Esophagus squamous epithelium (tissue), 5 donors: Measurements from ENCODE around the gene FAS. TPM values are rescaled to one million over a fixed set of nuclear protein-coding genes. Genes with fewer than 3 reads are reported as not detected.
A peak's percentile ranks its signal among the peaks of the same experiment; 100 is the strongest.

Experiments
- DNase-seq: peaks from one replicate; lab custom pipeline; 2025; lab: John Stamatoyannopoulos, UW
- H3K27ac ChIP-seq, 4 donors: fragments of 200-600 bp; sonication (generic); one replicate each; pipeline ENCODE4 v1.5.1; 2016 to 2019; ENCODE audit warnings: mild to moderate bottlenecking in 1 of 4
- H3K27me3 ChIP-seq, 4 donors: fragments of 200-600 bp; sonication (generic); 1 replicate in 3 of 4; 2 replicates in 1 of 4; pipeline versions ENCODE4 v1.5.1 to v1.6.0; 2017 to 2021; ENCODE audit warnings: antibody characterized with exemption in 1 of 4
- H3K36me3 ChIP-seq, 3 donors: fragments of 200-600 bp; sonication (generic); one replicate each; pipeline ENCODE4 v1.5.1; 2016 to 2019
- H3K4me1 ChIP-seq, 3 donors: fragments of 200-600 bp; sonication (generic); one replicate each; pipeline ENCODE4 v1.5.1; 2017 to 2019
- H3K4me3 ChIP-seq, 4 donors: fragments of 200-600 bp; sonication (generic); 1 replicate in 3 of 4; 2 replicates in 1 of 4; pipeline ENCODE4 v1.5.1; 2016 to 2019; ENCODE audit warnings: mild to moderate bottlenecking in 2 of 4, moderate library complexity in 1 of 4
- H3K9me3 ChIP-seq, 3 donors: fragments of 200-600 bp; sonication (generic); one replicate each; pipeline ENCODE4 v1.5.1; 2016 to 2019
- POLR2A ChIP-seq, 4 donors: fragments of 450-650 bp; IDR thresholded peaks; one replicate each; pipeline ENCODE4 v1.6.1; 2017; ENCODE audit warnings: antibody characterized with exemption in 4 of 4, mild to moderate bottlenecking in 4 of 4, moderate library complexity in 3 of 4
- WGBS, 2 donors: methylation state at CpG; one replicate each; pipeline ENCODE4 v1.1.5; 2018; 5-methylcytosine and 5-hydroxymethylcytosine counted together
- intact Hi-C: fragments of 100-400 bp; cut with DNase I; formaldehyde crosslinking; loops from one replicate; pipeline ENCODE4 v1.15.0; 2022
- total RNA-seq, 4 donors: library from RNA; depleted of rRNA; stranded (reverse); fragments of >200 nt; gene quantifications; one replicate each; pipeline ENCODE4 v1.1.0, GENCODE V29; 2016
- TF ChIP-seq, protein P1 (sequence below), 6 experiments: fragments of 450-650 bp in 4 of 6; fragments of 200-600 bp in 2 of 6; sonication (generic) in 2 of 6; IDR thresholded peaks; one replicate each; pipeline ENCODE4 v1.5.1; 2016 to 2019; ENCODE audit warnings: antibody characterized with exemption in 6 of 6, mild to moderate bottlenecking in 4 of 6, moderate library complexity in 4 of 6
- donor health status: DM: yes; HTN: yes; CAD: no.

Gene FAS
- total RNA-seq, 4 donors from 2014 or later, result 14.9 to 33.6 (median 19.4) TPM

DNA sequence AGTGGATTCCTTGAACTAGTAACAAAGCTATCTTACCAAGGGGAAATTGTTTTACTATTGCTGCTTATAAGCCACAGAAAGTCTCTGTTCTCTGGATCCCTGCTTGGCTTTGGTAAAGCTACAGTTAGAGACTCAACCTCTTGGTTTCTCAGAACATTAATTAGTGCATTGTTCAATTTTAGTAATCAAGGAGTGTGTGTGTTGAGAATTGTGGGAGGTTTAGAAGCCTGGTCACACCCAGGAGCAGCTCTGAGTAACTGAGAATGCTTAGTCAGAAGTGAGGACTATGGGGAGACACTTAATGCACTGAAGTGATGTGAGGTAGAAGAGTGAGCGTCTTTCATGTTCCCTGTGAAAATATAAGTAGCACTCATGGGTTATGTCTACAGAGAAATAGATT is 29.8 kb upstream of the FAS start:
- Histone ChIP-seq H3K36me3 (no peaks in the 10 kb centered on the region), H3K27me3 (no peaks in the 10 kb centered on the region), H3K4me3 (no peak overlapping the region), H3K4me1 (peaks cover 0 to 10% (median 0%) of the 10 kb centered on the region in 3 donors), H3K9me3 (no peaks in the 10 kb centered on the region), H3K27ac (peak overlapping the region in 1 of 4 donors; percentile 51)
- 89 to 90% methylated on average over 1 of the region's 1 CpG for WGBS, 2 donors
- TF ChIP-seq, protein P1, sequence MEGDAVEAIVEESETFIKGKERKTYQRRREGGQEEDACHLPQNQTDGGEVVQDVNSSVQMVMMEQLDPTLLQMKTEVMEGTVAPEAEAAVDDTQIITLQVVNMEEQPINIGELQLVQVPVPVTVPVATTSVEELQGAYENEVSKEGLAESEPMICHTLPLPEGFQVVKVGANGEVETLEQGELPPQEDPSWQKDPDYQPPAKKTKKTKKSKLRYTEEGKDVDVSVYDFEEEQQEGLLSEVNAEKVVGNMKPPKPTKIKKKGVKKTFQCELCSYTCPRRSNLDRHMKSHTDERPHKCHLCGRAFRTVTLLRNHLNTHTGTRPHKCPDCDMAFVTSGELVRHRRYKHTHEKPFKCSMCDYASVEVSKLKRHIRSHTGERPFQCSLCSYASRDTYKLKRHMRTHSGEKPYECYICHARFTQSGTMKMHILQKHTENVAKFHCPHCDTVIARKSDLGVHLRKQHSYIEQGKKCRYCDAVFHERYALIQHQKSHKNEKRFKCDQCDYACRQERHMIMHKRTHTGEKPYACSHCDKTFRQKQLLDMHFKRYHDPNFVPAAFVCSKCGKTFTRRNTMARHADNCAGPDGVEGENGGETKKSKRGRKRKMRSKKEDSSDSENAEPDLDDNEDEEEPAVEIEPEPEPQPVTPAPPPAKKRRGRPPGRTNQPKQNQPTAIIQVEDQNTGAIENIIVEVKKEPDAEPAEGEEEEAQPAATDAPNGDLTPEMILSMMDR (IDR thresholded peaks at IDR 0.05), result no peak
- no peak for TF ChIP-seq POLR2A (IDR thresholded peaks at IDR 0.05)
- DNase-seq, result no peak
- intact Hi-C loops, result no loop called here

DNA sequence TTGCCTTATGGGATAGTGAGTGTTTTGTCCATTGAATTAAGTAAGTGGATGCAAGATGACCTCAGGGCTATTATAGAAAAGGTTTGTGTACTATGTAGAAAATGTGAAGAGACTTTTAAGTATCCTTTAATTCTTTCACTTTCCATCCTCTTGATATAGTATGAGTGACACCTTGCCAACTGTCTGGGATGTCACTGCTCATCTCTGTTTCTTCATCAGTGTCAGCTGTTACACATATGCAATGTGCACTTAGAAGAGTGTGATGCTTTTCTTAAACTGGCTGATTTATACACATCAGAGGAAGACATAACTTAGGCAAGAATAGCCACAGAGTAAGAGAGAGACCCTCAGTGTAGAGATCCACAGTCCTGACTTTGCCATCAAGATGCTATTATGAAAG is 29.3 kb upstream of the FAS start:
- DNase-seq, result no peak
- Histone ChIP-seq H3K4me1 (peaks cover 0 to 11% (median 0%) of the 10 kb centered on the region in 3 donors), H3K36me3 (no peaks in the 10 kb centered on the region), H3K27ac (no peak overlapping the region), H3K27me3 (no peaks in the 10 kb centered on the region), H3K4me3 (no peak overlapping the region), H3K9me3 (no peaks in the 10 kb centered on the region)
- intact Hi-C loops, result no loop called here
- TF ChIP-seq POLR2A (IDR thresholded peaks at IDR 0.05), result no peak

DNA sequence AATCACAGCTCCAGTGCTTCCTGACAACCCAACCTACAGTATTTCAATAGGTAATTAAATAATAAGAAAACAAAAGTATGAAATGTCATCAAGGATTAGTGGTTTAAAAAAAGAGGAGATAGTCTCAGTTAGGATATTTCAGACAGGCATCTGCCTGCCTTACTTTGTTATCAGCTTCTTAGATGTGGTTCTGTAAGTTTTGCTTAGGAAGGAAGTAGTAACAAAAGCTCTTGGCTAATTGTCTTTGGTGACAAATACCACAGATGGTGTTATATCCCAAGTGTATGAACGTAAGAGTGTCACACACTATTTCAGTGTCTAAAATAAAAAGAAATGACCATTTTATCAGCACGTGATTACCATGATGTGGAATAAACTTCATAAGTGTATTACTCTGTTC is 28.3 kb upstream of the FAS start:
- Histone ChIP-seq H3K9me3 (no peaks in the 10 kb centered on the region), H3K4me3 (no peak overlapping the region), H3K4me1 (peaks cover 0 to 18% (median 0%) of the 10 kb centered on the region in 3 donors), H3K36me3 (no peaks in the 10 kb centered on the region), H3K27ac (no peak overlapping the region), H3K27me3 (no peaks in the 10 kb centered on the region)
- no peak for DNase-seq
- TF ChIP-seq POLR2A (IDR thresholded peaks at IDR 0.05), result no peak
- TF ChIP-seq, protein P1 (IDR thresholded peaks at IDR 0.05), result no peak
- 38 to 60% methylated on average over 2 of the region's 2 CpGs for WGBS, 2 donors
- intact Hi-C loops, result no loop called here

DNA sequence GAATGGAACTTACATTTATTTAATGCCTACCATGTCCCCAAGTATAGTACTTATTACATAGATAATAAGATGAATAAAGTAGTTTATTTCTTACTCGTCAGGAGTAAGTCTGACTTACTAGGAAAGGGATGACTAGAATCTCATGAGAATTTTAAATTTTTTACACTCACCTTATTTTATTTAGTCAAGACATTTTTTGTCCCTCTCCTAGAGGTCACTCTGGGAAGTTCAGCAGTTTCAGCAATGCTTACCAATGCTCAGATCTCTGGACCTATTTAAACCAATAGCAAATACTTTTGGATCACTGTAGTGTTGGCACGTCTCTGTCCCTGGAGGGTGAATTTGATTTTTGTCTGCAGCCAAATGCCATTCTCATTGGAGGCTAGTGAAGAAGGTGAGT is 27.3 kb upstream of the FAS start:
- peaks cover 0 to 18% (median 0%) of the 10 kb centered on the region in 3 donors for H3K4me1 ChIP-seq
- H3K27ac ChIP-seq, result no peak overlapping the region
- no peaks in the 10 kb centered on the region for H3K36me3 ChIP-seq
- no peaks in the 10 kb centered on the region for H3K9me3 ChIP-seq
- no peak for DNase-seq
- intact Hi-C loops, result no loop called here
- 69 to 87% methylated on average over 2 of the region's 2 CpGs for WGBS, 2 donors
- no peak overlapping the region for H3K4me3 ChIP-seq
- TF ChIP-seq POLR2A (IDR thresholded peaks at IDR 0.05), result no peak
- H3K27me3 ChIP-seq, result no peaks in the 10 kb centered on the region

DNA sequence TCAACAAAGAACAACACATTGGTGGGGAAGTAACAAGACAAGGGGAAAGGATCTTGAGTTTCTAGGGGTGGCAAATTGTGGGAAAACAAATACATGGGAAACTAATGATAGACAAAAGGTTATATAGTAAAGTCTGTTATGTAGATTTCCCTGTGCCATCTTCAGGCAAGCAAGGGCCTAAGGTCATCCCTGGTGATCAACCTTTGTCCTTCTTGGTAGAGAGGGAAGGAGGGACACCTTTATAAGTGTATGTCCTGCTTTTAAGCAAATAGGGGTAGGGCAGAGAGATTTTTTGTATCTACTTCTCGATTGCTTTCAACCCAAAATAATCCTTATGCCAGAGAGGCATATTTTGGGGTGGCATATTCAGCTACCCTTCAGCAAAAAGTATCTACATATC is 26.2 kb upstream of the FAS start:
- H3K27me3 ChIP-seq, result no peaks in the 10 kb centered on the region
- no peak for TF ChIP-seq POLR2A (IDR thresholded peaks at IDR 0.05)
- TF ChIP-seq, protein P1 (IDR thresholded peaks at IDR 0.05), result no peak
- H3K4me3 ChIP-seq, result no peak overlapping the region
- no peaks in the 10 kb centered on the region for H3K36me3 ChIP-seq
- H3K27ac ChIP-seq, result peak overlapping the region in 1 of 4 donors; percentile 19
- DNase-seq, result no peak
- H3K4me1 ChIP-seq, result peaks cover 0 to 18% (median 0%) of the 10 kb centered on the region in 3 donors
- H3K9me3 ChIP-seq, result no peaks in the 10 kb centered on the region
- intact Hi-C loops, result no loop called here
- 72 to 82% methylated on average over 1 of the region's 1 CpG for WGBS, 2 donors

DNA sequence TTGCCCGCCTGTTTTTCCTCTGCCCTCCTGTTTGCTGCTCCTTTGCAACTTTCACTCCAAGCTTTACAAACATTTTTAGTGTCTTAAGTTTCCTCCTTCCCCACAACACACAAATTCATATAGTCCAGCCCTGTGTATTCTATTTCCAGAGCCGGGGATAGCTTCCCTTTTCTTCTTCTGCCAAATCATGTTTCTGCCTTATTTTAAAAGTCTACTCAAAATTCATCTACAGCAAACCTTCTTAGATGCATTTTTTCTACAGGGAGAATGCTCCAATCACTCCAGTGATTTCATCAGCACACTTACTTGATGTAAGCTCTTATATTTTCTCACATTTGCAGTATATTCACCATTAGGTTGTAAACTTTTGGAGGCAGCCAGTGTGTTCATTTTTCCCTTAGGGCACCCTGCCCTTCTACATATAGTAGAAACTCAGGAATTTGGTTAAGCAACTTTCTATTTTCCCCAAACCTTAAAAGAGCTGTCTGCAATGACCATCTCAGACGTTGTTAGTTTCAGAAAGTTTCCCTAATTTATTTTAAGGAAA is 25.7 kb upstream of the FAS start:
- WGBS, 2 donors, result 51 to 54% methylated on average over 3 of the region's 3 CpGs
- H3K36me3 ChIP-seq, result no peaks in the 10 kb centered on the region
- H3K4me3 ChIP-seq, result no peak overlapping the region
- H3K27ac ChIP-seq, result no peak overlapping the region
- no peaks in the 10 kb centered on the region for H3K27me3 ChIP-seq
- no peaks in the 10 kb centered on the region for H3K9me3 ChIP-seq
- TF ChIP-seq POLR2A (IDR thresholded peaks at IDR 0.05), result no peak
- TF ChIP-seq, protein P1 (IDR thresholded peaks at IDR 0.05), result no peak
- H3K4me1 ChIP-seq, result peaks cover 0 to 18% (median 0%) of the 10 kb centered on the region in 3 donors
- intact Hi-C loops, result no loop called here
- DNase-seq, result no peak
